ELR (cell line): ENCODE results near the gene CNIH2.
A peak's percentile ranks its signal among the peaks of the same experiment; 100 is the strongest.

Source experiments
- DNase-seq: peaks from one replicate; pipeline ENCODE4 v3.0.0-alpha.2; 2015; ENCODE audit warnings: low read depth

Gene CNIH2

GRCh38 chr11:66278363-66279091 lies 552 bp downstream of the CNIH2 start:
- DNase-seq = peak; percentile 54

GRCh38 chr11:66279092-66279734 lies 1.2 kb downstream of the CNIH2 start:
- DNase-seq = no peak

- DNase-seq = no peak
Measured at GRCh38 chr11:66280428-66280827, 2.5 kb downstream of the CNIH2 start.

GRCh38 chr11:66281001-66281400 lies 3.0 kb downstream of the CNIH2 start:
- peak; percentile 41 for DNase-seq

- DNase-seq = no peak
Measured at GRCh38 chr11:66281776-66282467, 3.9 kb downstream of the CNIH2 start.

GRCh38 chr11:66282468-66283455 lies 4.8 kb downstream of the CNIH2 start:
- peak; percentile 96 for DNase-seq

GRCh38 chr11:66283461-66284105 lies 5.6 kb downstream of the CNIH2 start:
- no peak for DNase-seq

GRCh38 chr11:66284526-66285078 lies 6.6 kb downstream of the CNIH2 start:
- DNase-seq = no peak

- no peak for DNase-seq
Measured at GRCh38 chr11:66285250-66285947, 7.4 kb downstream of the CNIH2 start.

GRCh38 chr11:66286699-66287098 lies 8.7 kb downstream of the CNIH2 start:
- DNase-seq = no peak

GRCh38 chr11:66287211-66287888 lies 9.4 kb downstream of the CNIH2 start:
- DNase-seq = no peak

- DNase-seq = no peak
Measured at GRCh38 chr11:66287889-66288670, 10.1 kb downstream of the CNIH2 start.

- DNase-seq = peak; percentile 99
Measured at GRCh38 chr11:66288671-66289547, 10.9 kb downstream of the CNIH2 start, which contains the start of gene YIF1A. YIF1A (minus strand) TSS chr11:66289143; CDS start chr11:66288985, 158 bp downstream.

- peak; percentile 81 for DNase-seq
Measured at GRCh38 chr11:66289548-66290329, 11.8 kb downstream of the CNIH2 start.

- DNase-seq = no peak
Measured at GRCh38 chr11:66290330-66290621, 12.3 kb downstream of the CNIH2 start.

- DNase-seq = no peak
Measured at GRCh38 chr11:66291303-66291705, 13.3 kb downstream of the CNIH2 start.
